GM12891 (cell line): ENCODE measurements around the gene DCDC1.

Experiments used
- PAX5 ChIP-seq: IDR thresholded peaks from 2 replicates; pipeline ENCODE4 v1.6.1; 2011; ENCODE audit warnings: low read length, moderate library complexity, mild to moderate bottlenecking; ENCODE audit not compliant: insufficient read depth, severe bottlenecking
- POLR2A ChIP-seq: IDR thresholded peaks from 2 replicates; pipeline ENCODE4 v1.6.1; 2011; ENCODE audit warnings: low read depth, low read length, control low read depth
- POLR2AphosphoS5 ChIP-seq: IDR thresholded peaks from 2 replicates; pipeline ENCODE4 v1.6.1; 2011; ENCODE audit warnings: low read depth, low read length, control low read depth
- POU2F2 ChIP-seq: IDR thresholded peaks from 2 replicates; pipeline ENCODE4 v1.6.1; 2011; ENCODE audit warnings: low read depth, mild to moderate bottlenecking, control low read depth, low read length, moderate library complexity
- SPI1 ChIP-seq: IDR thresholded peaks from 2 replicates; pipeline ENCODE4 v1.6.1; 2011; ENCODE audit warnings: low read depth, low read length, control low read depth
- TAF1 ChIP-seq: IDR thresholded peaks from 2 replicates; pipeline ENCODE4 v1.6.1; 2011; ENCODE audit warnings: low read depth, low read length, control low read depth

- TF ChIP-seq POLR2A: no peak
- no peak for TF ChIP-seq SPI1
- TF ChIP-seq POU2F2: no peak
- TF ChIP-seq POLR2AphosphoS5: no peak
- no peak for TF ChIP-seq TAF1
- no peak for TF ChIP-seq PAX5
These were observed 106.8 kb downstream of the DCDC1 start for GRCh38 chr11:31262761-31263160.
